KOPT-K1 (cell line): ENCODE measurements around the gene PRKG1.

Experiments used
- H3K27ac ChIP-seq: fragments of 200-600 bp; sonication (generic); 2 replicates; pipeline ENCODE4 v1.5.1; 2016; ENCODE audit warnings: antibody characterized with exemption, mild to moderate bottlenecking, low read depth, low read length; ENCODE audit not compliant: poor library complexity, severe bottlenecking
- H3K36me3 ChIP-seq: fragments of 200-600 bp; sonication (generic); 2 replicates; pipeline ENCODE4 v1.5.1; 2017; ENCODE audit warnings: antibody characterized with exemption, mild to moderate bottlenecking, low read length, moderate library complexity; ENCODE audit not compliant: insufficient read depth
- H3K9me3 ChIP-seq: fragments of 200-600 bp; sonication (generic); 2 replicates; pipeline ENCODE4 v1.5.1; 2017; ENCODE audit warnings: antibody characterized with exemption, low read length, mild to moderate bottlenecking; ENCODE audit not compliant: insufficient read depth, poor library complexity, severe bottlenecking

The PRKG1 gene

GRCh38 chr10:52276163-52276562, 1201.9 kb downstream of the PRKG1 start:
- no peak overlapping the region for H3K27ac ChIP-seq
- no peaks in the 10 kb centered on the region for H3K9me3 ChIP-seq
- H3K36me3 ChIP-seq = no peaks in the 10 kb centered on the region

GRCh38 chr10:52276986-52277385, 1202.7 kb downstream of the PRKG1 start:
- no peaks in the 10 kb centered on the region for H3K9me3 ChIP-seq
- H3K27ac ChIP-seq = no peak overlapping the region
- H3K36me3 ChIP-seq = no peaks in the 10 kb centered on the region

- Histone ChIP-seq H3K27ac (no peak overlapping the region), H3K36me3 (no peaks in the 10 kb centered on the region), H3K9me3 (no peaks in the 10 kb centered on the region)
These were observed 1205.3 kb downstream of the PRKG1 start for GRCh38 chr10:52279546-52279945.

GRCh38 chr10:52280051-52280450, 1205.8 kb downstream of the PRKG1 start:
- Histone ChIP-seq H3K36me3 (no peaks in the 10 kb centered on the region), H3K27ac (no peak overlapping the region), H3K9me3 (no peaks in the 10 kb centered on the region)

GRCh38 chr10:52283174-52283573, 1208.9 kb downstream of the PRKG1 start:
- Histone ChIP-seq H3K27ac (no peak overlapping the region), H3K9me3 (no peaks in the 10 kb centered on the region), H3K36me3 (no peaks in the 10 kb centered on the region)

GRCh38 chr10:52284416-52285013, 1210.2 kb downstream of the PRKG1 start:
- Histone ChIP-seq H3K27ac (no peak overlapping the region), H3K9me3 (no peaks in the 10 kb centered on the region), H3K36me3 (no peaks in the 10 kb centered on the region)

GRCh38 chr10:52287866-52288265, 1213.6 kb downstream of the PRKG1 start:
- Histone ChIP-seq H3K27ac (no peak overlapping the region), H3K9me3 (no peaks in the 10 kb centered on the region), H3K36me3 (no peaks in the 10 kb centered on the region)

GRCh38 chr10:52297747-52298146, 1223.5 kb downstream of the PRKG1 start:
- H3K27ac ChIP-seq = no peak overlapping the region
- H3K9me3 ChIP-seq = no peaks in the 10 kb centered on the region
- H3K36me3 ChIP-seq = no peaks in the 10 kb centered on the region

GRCh38 chr10:52300599-52301277, 1226.5 kb downstream of the PRKG1 start:
- H3K9me3 ChIP-seq = no peaks in the 10 kb centered on the region
- H3K27ac ChIP-seq = no peak overlapping the region
- H3K36me3 ChIP-seq = no peaks in the 10 kb centered on the region

GRCh38 chr10:52308251-52309031, 1234.2 kb downstream of the PRKG1 start:
- H3K27ac ChIP-seq = no peak overlapping the region
- no peaks in the 10 kb centered on the region for H3K9me3 ChIP-seq
- no peaks in the 10 kb centered on the region for H3K36me3 ChIP-seq

GRCh38 chr10:52312942-52313255, 1238.6 kb downstream of the PRKG1 start:
- H3K36me3 ChIP-seq = no peaks in the 10 kb centered on the region
- H3K9me3 ChIP-seq = no peaks in the 10 kb centered on the region
- H3K27ac ChIP-seq = no peak overlapping the region

- Histone ChIP-seq H3K36me3 (no peaks in the 10 kb centered on the region), H3K9me3 (no peaks in the 10 kb centered on the region), H3K27ac (no peak overlapping the region)
These were observed 1239.1 kb downstream of the PRKG1 start for GRCh38 chr10:52313256-52313932.

- Histone ChIP-seq H3K36me3 (no peaks in the 10 kb centered on the region), H3K27ac (no peak within 1 kb of the TSS), H3K9me3 (no peaks in the 10 kb centered on the region)
These were observed 1239.9 kb downstream of the PRKG1 start, which contains the start of gene DKK1 for GRCh38 chr10:52313933-52314821. TSS of gene DKK1 (plus strand) at chr10:52314281. CDS start at chr10:52314435, 154 bp downstream.

- no peaks in the 10 kb centered on the region for H3K9me3 ChIP-seq
- H3K36me3 ChIP-seq = no peaks in the 10 kb centered on the region
- no peak overlapping the region for H3K27ac ChIP-seq
These were observed 1240.7 kb downstream of the PRKG1 start for GRCh38 chr10:52314822-52315552.
